SK-N-SH (cell line): ENCODE data around the gene LMBR1L. TPM values are rescaled to one million over a fixed set of nuclear protein-coding genes. Genes with fewer than 3 reads are reported as not detected.

Experiments used
- FOXJ3 ChIP-seq: sonication (generic); formaldehyde crosslinking; IDR thresholded peaks from 2 replicates; pipeline ENCODE4 v1.5.1; 2020; ENCODE audit warnings: mild to moderate bottlenecking, missing genetic modification reagents
- GATA2 ChIP-seq: sonication (generic); formaldehyde crosslinking; IDR thresholded peaks from 2 replicates; pipeline ENCODE4 v1.5.0; 2020; ENCODE audit warnings: mild to moderate bottlenecking, missing genetic modification reagents
- JUND ChIP-seq: IDR thresholded peaks from 2 replicates; pipeline ENCODE4 v1.4.0; 2012
- MXI1 ChIP-seq: IDR thresholded peaks from 2 replicates; pipeline ENCODE4 v1.6.1; 2012; ENCODE audit warnings: mild to moderate bottlenecking, low read depth, low read length, improper control_type of control experiment
- NFIC ChIP-seq: IDR thresholded peaks from 2 replicates; pipeline ENCODE4 v1.4.0; 2012; ENCODE audit warnings: borderline replicate concordance
- NRF1 ChIP-seq: IDR thresholded peaks from 2 replicates; pipeline ENCODE4 v1.6.1; 2012; ENCODE audit warnings: low read depth, mild to moderate bottlenecking, low read length
- RAD21 ChIP-seq: IDR thresholded peaks from 2 replicates; pipeline ENCODE4 v1.6.1; 2012; ENCODE audit warnings: mild to moderate bottlenecking, low read length
- RXRA ChIP-seq: IDR thresholded peaks from 2 replicates; pipeline ENCODE4 v1.4.0; 2012; ENCODE audit warnings: low read depth, mild to moderate bottlenecking, borderline replicate concordance
- SIN3A ChIP-seq: IDR thresholded peaks from 2 replicates; pipeline ENCODE4 v1.6.1; 2012; ENCODE audit warnings: low read depth, mild to moderate bottlenecking, low read length, moderate library complexity, borderline replicate concordance
- YY1 ChIP-seq: IDR thresholded peaks from 2 replicates; pipeline ENCODE4 v1.4.0; 2012; ENCODE audit warnings: low read depth, mild to moderate bottlenecking
- polyA plus RNA-seq, 3 experiments: library from polyadenylated mRNA; depleted of rRNA; stranded (reverse); fragments of >200 nt; gene quantifications; 2 replicates each; pipeline ENCODE4 v1.2.3, GENCODE V29; 2012
- TF ChIP-seq, protein P1 (sequence below): IDR thresholded peaks from 2 replicates; pipeline ENCODE4 v1.4.0; 2012; ENCODE audit warnings: low read depth
- TF ChIP-seq, protein P2 (sequence below): fragments of 200-600 bp; sonication (generic); IDR thresholded peaks from 2 replicates; pipeline ENCODE4 v1.6.1; 2017; ENCODE audit warnings: antibody characterized with exemption, mild to moderate bottlenecking, moderate library complexity
- TF ChIP-seq, protein P3 (sequence below): IDR thresholded peaks from 2 replicates; pipeline ENCODE4 v1.6.1; 2012; ENCODE audit warnings: mild to moderate bottlenecking, low read depth, low read length, moderate library complexity

Gene LMBR1L
- polyA plus RNA-seq, 1 of the 3 experiments (the other 2 are of a cell fraction): 61.4 TPM

DNA sequence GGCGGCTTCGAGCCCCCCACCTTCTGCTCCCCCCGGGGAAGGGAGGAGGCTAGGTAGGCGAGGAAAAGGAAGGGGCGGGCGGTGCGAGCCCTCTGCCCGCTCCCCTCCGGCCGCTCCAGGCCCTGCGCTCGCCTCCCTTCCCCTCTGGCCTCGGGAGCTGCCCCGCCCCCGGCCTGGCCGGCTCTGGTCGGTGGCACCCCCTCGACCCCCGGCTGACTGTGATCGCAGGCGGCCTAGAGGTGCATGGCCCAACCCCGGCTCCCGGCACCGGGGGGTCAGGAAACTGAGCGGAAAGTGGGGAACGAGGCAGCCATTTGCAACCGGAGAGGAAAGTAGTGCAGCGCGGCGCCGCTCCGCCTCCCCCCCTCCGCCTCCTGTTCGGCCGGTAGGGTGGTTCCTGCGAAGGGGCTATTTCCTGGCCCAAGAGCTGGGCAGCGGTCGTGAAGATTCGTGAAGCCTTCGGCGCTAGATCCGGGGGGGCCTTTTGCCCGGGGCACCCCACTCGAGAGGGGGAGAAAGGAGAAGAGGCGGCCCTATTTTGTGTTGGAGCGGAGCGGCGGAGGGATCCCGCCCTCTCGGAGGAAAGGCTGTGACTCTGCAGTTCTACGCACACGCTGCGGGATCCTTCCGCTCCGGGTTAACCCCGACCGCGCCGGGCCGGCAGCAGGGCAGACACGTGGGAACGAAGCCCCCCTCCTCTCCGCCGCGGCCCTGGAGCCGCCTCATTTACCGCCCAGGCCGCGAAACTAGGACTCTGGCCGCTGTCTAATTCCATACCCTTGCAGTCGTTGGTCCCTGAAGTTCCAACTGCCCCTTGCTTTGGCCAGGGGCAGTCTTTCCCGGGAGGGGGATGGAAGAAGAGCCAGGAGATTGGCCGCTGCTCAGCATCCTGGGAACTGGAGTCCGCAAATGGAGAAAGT, 50.1 kb downstream of the LMBR1L start, which contains the start of gene KMT2D (continued):
- TF ChIP-seq, protein P1, sequence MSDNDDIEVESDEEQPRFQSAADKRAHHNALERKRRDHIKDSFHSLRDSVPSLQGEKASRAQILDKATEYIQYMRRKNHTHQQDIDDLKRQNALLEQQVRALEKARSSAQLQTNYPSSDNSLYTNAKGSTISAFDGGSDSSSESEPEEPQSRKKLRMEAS: peak; percentile 97
- TF ChIP-seq GATA2 (CRISPR knock-in tag) (no peak), MXI1 (peak; percentile 93), NRF1 (no peak), YY1 (peak; percentile 93), RXRA (no peak), JUND (no peak; the same call in 1 of the 2 replicates), SIN3A (peak; percentile 94; the same call in 1 of the 2 replicates), FOXJ3 (CRISPR knock-in tag) (no peak), RAD21 (no peak), NFIC (no peak)
- TF ChIP-seq, protein P2, sequence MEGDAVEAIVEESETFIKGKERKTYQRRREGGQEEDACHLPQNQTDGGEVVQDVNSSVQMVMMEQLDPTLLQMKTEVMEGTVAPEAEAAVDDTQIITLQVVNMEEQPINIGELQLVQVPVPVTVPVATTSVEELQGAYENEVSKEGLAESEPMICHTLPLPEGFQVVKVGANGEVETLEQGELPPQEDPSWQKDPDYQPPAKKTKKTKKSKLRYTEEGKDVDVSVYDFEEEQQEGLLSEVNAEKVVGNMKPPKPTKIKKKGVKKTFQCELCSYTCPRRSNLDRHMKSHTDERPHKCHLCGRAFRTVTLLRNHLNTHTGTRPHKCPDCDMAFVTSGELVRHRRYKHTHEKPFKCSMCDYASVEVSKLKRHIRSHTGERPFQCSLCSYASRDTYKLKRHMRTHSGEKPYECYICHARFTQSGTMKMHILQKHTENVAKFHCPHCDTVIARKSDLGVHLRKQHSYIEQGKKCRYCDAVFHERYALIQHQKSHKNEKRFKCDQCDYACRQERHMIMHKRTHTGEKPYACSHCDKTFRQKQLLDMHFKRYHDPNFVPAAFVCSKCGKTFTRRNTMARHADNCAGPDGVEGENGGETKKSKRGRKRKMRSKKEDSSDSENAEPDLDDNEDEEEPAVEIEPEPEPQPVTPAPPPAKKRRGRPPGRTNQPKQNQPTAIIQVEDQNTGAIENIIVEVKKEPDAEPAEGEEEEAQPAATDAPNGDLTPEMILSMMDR: peak; percentile 44
- TF ChIP-seq, protein P3, sequence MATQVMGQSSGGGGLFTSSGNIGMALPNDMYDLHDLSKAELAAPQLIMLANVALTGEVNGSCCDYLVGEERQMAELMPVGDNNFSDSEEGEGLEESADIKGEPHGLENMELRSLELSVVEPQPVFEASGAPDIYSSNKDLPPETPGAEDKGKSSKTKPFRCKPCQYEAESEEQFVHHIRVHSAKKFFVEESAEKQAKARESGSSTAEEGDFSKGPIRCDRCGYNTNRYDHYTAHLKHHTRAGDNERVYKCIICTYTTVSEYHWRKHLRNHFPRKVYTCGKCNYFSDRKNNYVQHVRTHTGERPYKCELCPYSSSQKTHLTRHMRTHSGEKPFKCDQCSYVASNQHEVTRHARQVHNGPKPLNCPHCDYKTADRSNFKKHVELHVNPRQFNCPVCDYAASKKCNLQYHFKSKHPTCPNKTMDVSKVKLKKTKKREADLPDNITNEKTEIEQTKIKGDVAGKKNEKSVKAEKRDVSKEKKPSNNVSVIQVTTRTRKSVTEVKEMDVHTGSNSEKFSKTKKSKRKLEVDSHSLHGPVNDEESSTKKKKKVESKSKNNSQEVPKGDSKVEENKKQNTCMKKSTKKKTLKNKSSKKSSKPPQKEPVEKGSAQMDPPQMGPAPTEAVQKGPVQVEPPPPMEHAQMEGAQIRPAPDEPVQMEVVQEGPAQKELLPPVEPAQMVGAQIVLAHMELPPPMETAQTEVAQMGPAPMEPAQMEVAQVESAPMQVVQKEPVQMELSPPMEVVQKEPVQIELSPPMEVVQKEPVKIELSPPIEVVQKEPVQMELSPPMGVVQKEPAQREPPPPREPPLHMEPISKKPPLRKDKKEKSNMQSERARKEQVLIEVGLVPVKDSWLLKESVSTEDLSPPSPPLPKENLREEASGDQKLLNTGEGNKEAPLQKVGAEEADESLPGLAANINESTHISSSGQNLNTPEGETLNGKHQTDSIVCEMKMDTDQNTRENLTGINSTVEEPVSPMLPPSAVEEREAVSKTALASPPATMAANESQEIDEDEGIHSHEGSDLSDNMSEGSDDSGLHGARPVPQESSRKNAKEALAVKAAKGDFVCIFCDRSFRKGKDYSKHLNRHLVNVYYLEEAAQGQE: peak; percentile 50; the same call in 1 of the 2 replicates
